BJ (cell line): Measurements from ENCODE around the gene RNF227. TPM values are rescaled to one million over a fixed set of nuclear protein-coding genes. Genes with fewer than 3 reads are reported as not detected.
A peak's percentile ranks its signal among the peaks of the same experiment; 100 is the strongest.

Experiments used
- CTCF ChIA-PET: fragments of 350-600 bp; formaldehyde crosslinking; extraction: SDS; loops from one replicate; lab custom pipeline; 2021; ENCODE audit warnings: antibody characterized with exemption, inconsistent platforms; lab: Yijun Ruan, JAX
- POLR2A ChIA-PET: fragments of 300-600 bp; sonication (Branson Sonifier 250); formaldehyde crosslinking; extraction: SDS; loops from one replicate; lab custom pipeline; 2021; ENCODE audit warnings: antibody characterized with exemption; lab: Charles Lee
- DNase-seq: peaks from one replicate; pipeline ENCODE4 v3.0.0-alpha.2; 2011; ENCODE audit warnings: low read depth
- H3K27me3 ChIP-seq: 2 replicates; pipeline ENCODE4 v1.6.0; 2011; ENCODE audit warnings: low read length; ENCODE audit not compliant: control insufficient read depth, insufficient read depth
- H3K36me3 ChIP-seq: 2 replicates; pipeline ENCODE4 v1.5.1; 2011; ENCODE audit warnings: low read length; ENCODE audit not compliant: control insufficient read depth, insufficient read depth
- H3K4me3 ChIP-seq: 2 replicates; pipeline ENCODE4 v1.5.1; 2011; ENCODE audit warnings: low read depth, mild to moderate bottlenecking, control low read depth, low read length
- CTCF ChIP-seq: IDR thresholded peaks from 2 replicates; pipeline ENCODE4 v1.5.1; 2011; ENCODE audit warnings: low read depth, mild to moderate bottlenecking, control low read depth, inconsistent platforms, low read length, moderate library complexity; ENCODE audit not compliant: insufficient read depth
- polyA plus RNA-seq: library from polyadenylated mRNA; depleted of rRNA; stranded (reverse); fragments of >200 nt; gene quantifications from 2 replicates; pipeline ENCODE4 v1.2.3, GENCODE V29; 2011

The RNF227 gene
- polyA plus RNA-seq, 1 experiment: 2.2 TPM

GRCh38 chr17:7940034-7940433 is 23.9 kb upstream of the RNF227 start:
- Histone ChIP-seq H3K36me3 (peaks cover 22% of the 10 kb centered on the region), H3K27me3 (no peaks in the 10 kb centered on the region), H3K4me3 (no peak overlapping the region)
- no peak for DNase-seq
- TF ChIP-seq CTCF: no peak
- CTCF ChIA-PET: interaction anchor here (1.4 to 2.7 kb wide), 3 partner anchors 45 to 78 kb away, joined by 3 to 12 read pairs (median 4); no protein-coding TSS in a partner anchor
- POLR2A ChIA-PET: no interaction called here

DNA sequence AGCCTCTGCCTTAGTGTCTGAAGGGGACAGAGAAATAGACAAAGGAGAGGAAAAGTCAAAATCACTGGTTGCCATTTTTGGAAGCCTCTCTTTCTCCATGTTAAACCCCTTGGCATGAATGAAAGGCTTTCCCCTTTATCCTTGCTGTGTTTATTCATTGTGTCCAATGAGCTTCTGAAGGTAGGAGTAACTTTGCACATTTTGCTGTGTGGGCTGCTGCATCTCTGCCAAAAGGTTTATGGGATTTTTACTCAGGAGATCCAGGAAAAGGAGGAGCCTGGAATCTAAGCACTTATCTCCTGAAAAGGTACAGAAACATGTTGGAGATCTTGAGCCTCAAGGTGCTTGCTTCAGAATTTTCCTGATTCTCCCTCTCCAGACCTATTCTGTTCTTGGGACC is 19.8 kb upstream of the RNF227 start:
- H3K27me3 ChIP-seq: no peaks in the 10 kb centered on the region
- no peak for DNase-seq
- no peak overlapping the region for H3K4me3 ChIP-seq
- TF ChIP-seq CTCF: no peak
- CTCF ChIA-PET: interaction anchor here (0.6 to 1.4 kb wide), 4 partner anchors 37 to 105 kb away, joined by 3 read pairs; no protein-coding TSS in a partner anchor
- H3K36me3 ChIP-seq: peaks cover 8% of the 10 kb centered on the region
- POLR2A ChIA-PET: no interaction called here

GRCh38 chr17:7932949-7933348 is 16.9 kb upstream of the RNF227 start:
- TF ChIP-seq CTCF: peak; percentile 49

GRCh38 chr17:7932483-7932891 is 16.4 kb upstream of the RNF227 start:
- TF ChIP-seq CTCF: no peak
- CTCF ChIA-PET: interaction anchor here (0.9 to 4.9 kb wide), 16 partner anchors 10 to 189 kb away, joined by 3 to 46 read pairs (median 4); partner anchors contain the start of gene RNF227
- H3K4me3 ChIP-seq: peak overlapping the region; percentile 64
- H3K27me3 ChIP-seq: no peaks in the 10 kb centered on the region
- no peak for DNase-seq
- POLR2A ChIA-PET: interaction anchor here (0.6 to 1.0 kb wide), 3 partner anchors 17 to 455 kb away, joined by 3 to 5 read pairs (median 3); partner anchors contain the start of gene RNF227
- peaks cover 1% of the 10 kb centered on the region for H3K36me3 ChIP-seq

More at GRCh38 chr17:7932949-7933348, 16.9 kb upstream of the RNF227 start:
- POLR2A ChIA-PET: interaction anchor here (0.9 kb wide), 1 partner anchor 17 kb away, joined by 3 read pairs; the partner anchor contains the start of gene RNF227
- no peaks in the 10 kb centered on the region for H3K27me3 ChIP-seq
- peaks cover 1% of the 10 kb centered on the region for H3K36me3 ChIP-seq
- CTCF ChIA-PET: interaction anchor here (0.7 to 4.9 kb wide), 12 partner anchors 10 to 190 kb away, joined by 3 to 46 read pairs (median 4); partner anchors contain the start of gene RNF227
- H3K4me3 ChIP-seq: peak overlapping the region; percentile 64
- DNase-seq: no peak

- DNase-seq: peak; percentile 97
- peaks cover 1% of the 10 kb centered on the region for H3K36me3 ChIP-seq
- CTCF ChIA-PET: interaction anchor here (0.6 to 4.9 kb wide), 17 partner anchors 10 to 189 kb away, joined by 3 to 46 read pairs (median 4); partner anchors contain the start of gene RNF227
- POLR2A ChIA-PET: interaction anchor here (0.6 to 1.0 kb wide), 2 partner anchors 43 to 454 kb away, joined by 3 to 5 read pairs; no protein-coding TSS in a partner anchor
- no peak for TF ChIP-seq CTCF
- peak within 1 kb of the TSS; percentile 68 for H3K4me3 ChIP-seq
- H3K27me3 ChIP-seq: no peaks in the 10 kb centered on the region
Observed at GRCh38 chr17:7931709-7932482, 15.8 kb upstream of the RNF227 start, which contains the start of the genes CNTROB and TRAPPC1. Gene CNTROB (plus strand): TSS chr17:7932206. CDS start chr17:7933080, 874 bp downstream. Gene TRAPPC1 (minus strand): TSS chr17:7931946. CDS start chr17:7931829, 117 bp downstream.
